ENCODE results near the gene SPSB4.

DNA sequence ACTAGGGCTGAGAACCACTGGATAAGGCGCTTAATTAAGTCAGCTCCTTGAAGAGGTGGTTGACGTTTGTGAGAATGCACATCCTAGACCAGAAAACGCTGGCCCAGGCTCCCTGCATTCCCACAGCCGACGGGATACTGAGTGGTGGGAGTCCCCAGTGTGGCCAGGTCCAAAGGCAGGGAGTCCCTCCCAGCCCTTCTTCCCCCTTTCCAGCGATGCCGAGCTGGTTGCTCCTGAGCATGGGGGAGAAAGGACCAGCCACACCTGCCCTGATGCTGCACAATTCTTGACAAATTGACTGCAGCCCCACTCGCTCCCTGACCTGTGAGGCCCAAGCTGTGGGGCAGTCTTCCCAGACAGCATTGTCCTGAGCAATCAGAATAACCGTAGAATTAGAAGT is 101.0 kb downstream of the SPSB4 start:
- TF ChIP-seq POLR2AphosphoS5 (IDR thresholded peaks at IDR 0.05; ENCODE audit: low read depth, low read length) (no peak), TGIF2 (CRISPR knock-in tag; IDR thresholded peaks at IDR 0.05) (no peak), RXRA (CRISPR knock-in tag; IDR thresholded peaks at IDR 0.05) (no peak), HCFC1 (IDR thresholded peaks at IDR 0.05; ENCODE audit: low read depth, low read length) (no peak), NFKB2 (CRISPR knock-in tag; IDR thresholded peaks at IDR 0.05; ENCODE audit: borderline replicate concordance) (no peak)
- TF ChIP-seq, protein P1, sequence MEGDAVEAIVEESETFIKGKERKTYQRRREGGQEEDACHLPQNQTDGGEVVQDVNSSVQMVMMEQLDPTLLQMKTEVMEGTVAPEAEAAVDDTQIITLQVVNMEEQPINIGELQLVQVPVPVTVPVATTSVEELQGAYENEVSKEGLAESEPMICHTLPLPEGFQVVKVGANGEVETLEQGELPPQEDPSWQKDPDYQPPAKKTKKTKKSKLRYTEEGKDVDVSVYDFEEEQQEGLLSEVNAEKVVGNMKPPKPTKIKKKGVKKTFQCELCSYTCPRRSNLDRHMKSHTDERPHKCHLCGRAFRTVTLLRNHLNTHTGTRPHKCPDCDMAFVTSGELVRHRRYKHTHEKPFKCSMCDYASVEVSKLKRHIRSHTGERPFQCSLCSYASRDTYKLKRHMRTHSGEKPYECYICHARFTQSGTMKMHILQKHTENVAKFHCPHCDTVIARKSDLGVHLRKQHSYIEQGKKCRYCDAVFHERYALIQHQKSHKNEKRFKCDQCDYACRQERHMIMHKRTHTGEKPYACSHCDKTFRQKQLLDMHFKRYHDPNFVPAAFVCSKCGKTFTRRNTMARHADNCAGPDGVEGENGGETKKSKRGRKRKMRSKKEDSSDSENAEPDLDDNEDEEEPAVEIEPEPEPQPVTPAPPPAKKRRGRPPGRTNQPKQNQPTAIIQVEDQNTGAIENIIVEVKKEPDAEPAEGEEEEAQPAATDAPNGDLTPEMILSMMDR (CRISPR knock-in tag; IDR thresholded peaks at IDR 0.05), result no peak
